HFF-Myc (cell line): ENCODE results near the gene PPP1R1B.
"Not testable (repeated sequence)": the region's sequence is repeated elsewhere in the genome, so short reads cannot be mapped to it uniquely, and the experiment has no call there.

Experiments
- DNase-seq: peaks from one replicate; pipeline ENCODE4 v3.0.0-alpha.2; 2011; ENCODE audit warnings: low read depth; ENCODE audit errors: extremely low read depth
- H3K4me3 ChIP-seq: replicated peaks from 2 replicates; pipeline ENCODE4 v1.5.1; 2011; ENCODE audit warnings: low read depth, mild to moderate bottlenecking, control low read depth, low read length
- CTCF ChIP-seq: IDR thresholded peaks from 2 replicates; pipeline ENCODE4 v1.5.1; 2012; ENCODE audit warnings: mild to moderate bottlenecking, low read depth, low read length, control low read depth; ENCODE audit errors: missing control alignments

The PPP1R1B gene

DNA sequence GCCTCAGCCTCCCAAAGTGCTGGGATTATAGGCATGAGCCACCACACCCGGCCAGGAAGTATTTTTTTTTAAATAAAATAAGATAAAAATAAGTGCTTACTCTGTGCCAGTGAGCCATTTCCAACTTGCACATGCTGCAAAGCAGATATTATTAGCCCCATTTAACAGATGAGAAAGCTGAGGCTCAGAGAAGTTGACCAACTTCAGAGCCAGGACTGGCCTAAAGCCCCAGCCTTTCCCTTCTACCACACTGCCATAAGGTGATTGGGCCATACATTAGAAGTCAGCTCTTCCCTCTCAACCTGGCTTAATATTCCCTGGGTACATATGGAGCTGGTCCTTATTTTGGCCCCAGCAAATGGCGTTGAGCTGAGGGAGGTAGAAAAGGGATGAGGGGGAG, 44.1 kb upstream of the PPP1R1B start:
- DNase-seq, result no peak
- no peak for TF ChIP-seq CTCF
- no peak overlapping the region for H3K4me3 ChIP-seq

DNA sequence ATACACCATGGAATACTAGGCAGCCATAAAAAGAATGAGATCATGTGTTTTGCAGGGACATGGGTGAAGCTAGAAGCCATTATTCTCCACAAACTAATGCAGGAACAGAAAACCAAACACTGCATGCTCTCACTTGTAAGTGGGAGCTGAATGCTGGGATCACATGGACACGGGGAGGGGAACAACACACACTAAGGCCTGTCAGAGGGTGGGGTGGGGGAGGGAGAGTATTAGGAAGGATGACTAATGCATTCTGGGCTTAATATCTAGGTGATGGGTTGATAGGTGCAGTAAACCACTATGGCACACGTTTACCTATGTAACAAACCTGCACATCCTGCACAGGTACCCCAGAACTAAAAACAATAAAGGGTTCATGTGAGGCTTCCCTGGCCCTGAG, 36.6 kb upstream of the PPP1R1B start:
- not testable (repeated sequence) for H3K4me3 ChIP-seq, DNase-seq

GRCh38 chr17:39591958-39592954, 34.5 kb upstream of the PPP1R1B start:
- DNase-seq, result peak; percentile 43
- no peak for TF ChIP-seq CTCF
- no peak overlapping the region for H3K4me3 ChIP-seq

GRCh38 chr17:39593371-39593770, 33.4 kb upstream of the PPP1R1B start:
- no peak for DNase-seq
- no peak overlapping the region for H3K4me3 ChIP-seq
- TF ChIP-seq CTCF, result no peak

GRCh38 chr17:39595294-39595693, 31.5 kb upstream of the PPP1R1B start:
- TF ChIP-seq CTCF, result no peak
- H3K4me3 ChIP-seq, result no peak overlapping the region

GRCh38 chr17:39595928-39596510, 30.7 kb upstream of the PPP1R1B start:
- H3K4me3 ChIP-seq, result no peak overlapping the region
- TF ChIP-seq CTCF, result no peak
- DNase-seq, result no peak

More at GRCh38 chr17:39595294-39595693, 31.5 kb upstream of the PPP1R1B start:
- no peak for DNase-seq

- DNase-seq, result no peak
- TF ChIP-seq CTCF, result no peak
- H3K4me3 ChIP-seq, result no peak overlapping the region
These were observed 30.0 kb upstream of the PPP1R1B start for GRCh38 chr17:39596543-39597267.
